SK-N-MC (cell line): Measurements from ENCODE around the gene ERCC5.

Experiments used
- EZH2 ChIP-seq: fragments of 200-600 bp; sonication (generic); IDR thresholded peaks from one replicate; pipeline ENCODE4 v1.6.1; 2017; ENCODE audit warnings: antibody characterized with exemption
- POLR2AphosphoS5 ChIP-seq: IDR thresholded peaks from 2 replicates; pipeline ENCODE4 v1.6.1; 2012; ENCODE audit warnings: mild to moderate bottlenecking, low read depth, low read length, borderline replicate concordance

DNA sequence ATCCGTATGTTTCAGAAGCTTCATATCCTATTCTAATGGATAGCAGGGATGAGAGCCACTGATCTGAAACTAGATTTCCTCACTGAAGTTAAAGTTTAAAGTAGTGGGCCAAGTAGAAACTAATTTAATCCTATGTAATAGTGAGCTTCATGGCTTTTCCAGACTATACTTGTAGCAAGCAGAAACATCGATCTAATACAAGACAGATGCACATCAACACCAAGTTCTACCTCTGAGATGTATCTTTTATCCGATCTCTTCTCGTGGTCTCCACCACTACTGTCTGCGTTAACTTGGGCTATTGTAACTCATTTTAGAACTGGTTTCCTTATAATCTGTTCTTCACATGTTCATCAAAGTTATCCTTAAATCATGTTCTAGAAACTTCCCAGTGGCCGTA lies 3.1 kb downstream of the ERCC5 start:
- no peak for TF ChIP-seq EZH2
- no peak for TF ChIP-seq POLR2AphosphoS5
